SK-N-SH treated with all-trans-retinoic acid at 6 μM for 48 hours (cell line): ENCODE data around the gene NRF1.

ENCODE experiments used
- ATAC-seq: fragments of 200-7000 bp; cut with Tn5 transposase; 3 replicates; pipeline ENCODE4 v1.9.1; 2020; ENCODE audit warnings: mild to moderate bottlenecking, moderate library complexity
- ARNTL ChIP-seq: fragments of 450-650 bp; formaldehyde crosslinking; IDR thresholded peaks from 2 replicates; pipeline ENCODE4 v1.5.0; 2020; ENCODE audit warnings: low read depth, mild to moderate bottlenecking, moderate library complexity, borderline replicate concordance
- BACH2 ChIP-seq: fragments of 250-450 bp; sonication (Bioruptor Pico); IDR thresholded peaks from 2 replicates; pipeline ENCODE4 v1.9.0; 2021; ENCODE audit warnings: mild to moderate bottlenecking, borderline replicate concordance
- CSDC2 ChIP-seq: fragments of 250-450 bp; sonication (Bioruptor Pico); IDR thresholded peaks from 2 replicates; pipeline ENCODE4 v1.5.0; 2020; ENCODE audit warnings: mild to moderate bottlenecking, moderate library complexity
- GLIS3 ChIP-seq: fragments of 250-450 bp; sonication (Bioruptor Pico); IDR thresholded peaks from 2 replicates; pipeline ENCODE4 v1.5.0; 2020; ENCODE audit warnings: mild to moderate bottlenecking, moderate library complexity
- ISL1 ChIP-seq: fragments of 250-450 bp; sonication (Bioruptor Pico); IDR thresholded peaks from 2 replicates; pipeline ENCODE4 v2.1.2; 2022; ENCODE audit warnings: mild to moderate bottlenecking, moderate library complexity
- OSR1 ChIP-seq: fragments of 250-450 bp; sonication (Bioruptor Pico); IDR thresholded peaks from 2 replicates; pipeline ENCODE4 v1.8.0; 2022; ENCODE audit warnings: moderate library complexity, mild to moderate bottlenecking, inconsistent platforms
- RARB ChIP-seq: fragments of 250-450 bp; sonication (Bioruptor Pico); IDR thresholded peaks from 2 replicates; pipeline ENCODE4 v1.8.0; 2021; ENCODE audit warnings: mild to moderate bottlenecking, moderate library complexity
- SNAI2 ChIP-seq: fragments of 250-450 bp; sonication (Bioruptor Pico); IDR thresholded peaks from 2 replicates; pipeline ENCODE4 v1.5.0; 2020; ENCODE audit warnings: mild to moderate bottlenecking, moderate library complexity
- TCF4 ChIP-seq: fragments of 250-450 bp; sonication (Bioruptor Pico); IDR thresholded peaks from 2 replicates; pipeline ENCODE4 v1.8.0; 2021; ENCODE audit warnings: mild to moderate bottlenecking, moderate library complexity, borderline replicate concordance
- TOX ChIP-seq: fragments of 250-450 bp; sonication (Bioruptor Pico); IDR thresholded peaks from 2 replicates; pipeline ENCODE4 v1.8.0; 2021; ENCODE audit warnings: mild to moderate bottlenecking, moderate library complexity, borderline replicate concordance
- ZC3H10 ChIP-seq: fragments of 250-450 bp; sonication (Bioruptor Pico); IDR thresholded peaks from 2 replicates; pipeline ENCODE4 v1.5.1; 2021; ENCODE audit warnings: mild to moderate bottlenecking, moderate library complexity
- ZFP3 ChIP-seq: fragments of 250-450 bp; sonication (Bioruptor Pico); IDR thresholded peaks from 2 replicates; pipeline ENCODE4 v1.5.0; 2020; ENCODE audit warnings: mild to moderate bottlenecking, moderate library complexity
- ZFP30 ChIP-seq: fragments of 450-650 bp; formaldehyde crosslinking; IDR thresholded peaks from 2 replicates; pipeline ENCODE4 v1.5.0; 2022; ENCODE audit warnings: mild to moderate bottlenecking, moderate library complexity
- ZNF565 ChIP-seq: fragments of 450-650 bp; formaldehyde crosslinking; conservative IDR thresholded peaks from 2 replicates; pipeline ENCODE4 v1.5.0; 2020; ENCODE audit warnings: low read depth, mild to moderate bottlenecking, moderate library complexity
- ZNF8 ChIP-seq: fragments of 450-650 bp; formaldehyde crosslinking; IDR thresholded peaks from 2 replicates; pipeline ENCODE4 v1.5.0; 2020; ENCODE audit warnings: mild to moderate bottlenecking, moderate library complexity
- TF ChIP-seq, protein P1 (sequence below): fragments of 250-450 bp; sonication (Bioruptor Pico); IDR thresholded peaks from 2 replicates; pipeline ENCODE4 v1.8.0; 2021; ENCODE audit warnings: low read depth, mild to moderate bottlenecking, moderate library complexity, borderline replicate concordance
- TF ChIP-seq, protein P2 (sequence below): fragments of 250-450 bp; sonication (Bioruptor Pico); IDR thresholded peaks from 2 replicates; pipeline ENCODE4 v1.8.0; 2020; ENCODE audit warnings: mild to moderate bottlenecking, moderate library complexity, borderline replicate concordance
- TF ChIP-seq, protein P3 (sequence below): fragments of 250-450 bp; sonication (Bioruptor Pico); IDR thresholded peaks from 2 replicates; pipeline ENCODE4 v1.5.1; 2020; ENCODE audit warnings: low read depth, mild to moderate bottlenecking, moderate library complexity
- TF ChIP-seq, protein P4 (sequence below): fragments of 250-450 bp; sonication (Bioruptor Pico); IDR thresholded peaks from 2 replicates; pipeline ENCODE4 v1.5.1; 2021; ENCODE audit warnings: mild to moderate bottlenecking, moderate library complexity
- TF ChIP-seq, protein P5 (sequence below): fragments of 250-450 bp; sonication (Bioruptor Pico); IDR thresholded peaks from 2 replicates; pipeline ENCODE4 v1.5.0; 2020; ENCODE audit warnings: mild to moderate bottlenecking, moderate library complexity

NRF1 gene

DNA sequence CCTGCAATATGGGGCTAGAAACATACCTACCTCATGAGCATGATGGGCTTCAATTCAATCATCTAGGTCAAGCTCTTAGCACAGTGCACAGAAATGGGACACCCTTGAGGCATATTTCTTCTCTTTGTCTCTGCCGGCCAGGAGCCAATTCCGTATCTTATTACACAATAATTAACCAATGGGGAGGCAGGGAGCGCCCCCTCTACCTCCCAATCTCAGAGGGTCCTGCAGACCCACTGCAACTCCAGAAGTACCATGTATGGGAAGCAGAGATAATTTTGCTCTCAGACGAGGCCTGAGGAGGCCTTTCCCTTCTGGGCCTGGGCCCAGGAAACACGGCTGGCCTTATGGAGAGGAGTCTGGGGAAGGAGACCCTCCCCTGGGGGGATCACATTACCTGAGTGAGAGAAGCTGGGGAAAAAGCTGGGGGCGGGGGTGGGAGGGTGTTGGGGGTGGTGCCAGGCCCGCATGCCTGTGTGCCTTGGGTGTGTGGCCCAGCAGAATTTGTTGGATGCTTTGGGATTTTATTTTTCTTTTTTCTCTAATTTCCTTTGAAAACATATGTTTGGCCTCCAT is 185.8 kb downstream of the NRF1 start:
- no peak for ATAC-seq

DNA sequence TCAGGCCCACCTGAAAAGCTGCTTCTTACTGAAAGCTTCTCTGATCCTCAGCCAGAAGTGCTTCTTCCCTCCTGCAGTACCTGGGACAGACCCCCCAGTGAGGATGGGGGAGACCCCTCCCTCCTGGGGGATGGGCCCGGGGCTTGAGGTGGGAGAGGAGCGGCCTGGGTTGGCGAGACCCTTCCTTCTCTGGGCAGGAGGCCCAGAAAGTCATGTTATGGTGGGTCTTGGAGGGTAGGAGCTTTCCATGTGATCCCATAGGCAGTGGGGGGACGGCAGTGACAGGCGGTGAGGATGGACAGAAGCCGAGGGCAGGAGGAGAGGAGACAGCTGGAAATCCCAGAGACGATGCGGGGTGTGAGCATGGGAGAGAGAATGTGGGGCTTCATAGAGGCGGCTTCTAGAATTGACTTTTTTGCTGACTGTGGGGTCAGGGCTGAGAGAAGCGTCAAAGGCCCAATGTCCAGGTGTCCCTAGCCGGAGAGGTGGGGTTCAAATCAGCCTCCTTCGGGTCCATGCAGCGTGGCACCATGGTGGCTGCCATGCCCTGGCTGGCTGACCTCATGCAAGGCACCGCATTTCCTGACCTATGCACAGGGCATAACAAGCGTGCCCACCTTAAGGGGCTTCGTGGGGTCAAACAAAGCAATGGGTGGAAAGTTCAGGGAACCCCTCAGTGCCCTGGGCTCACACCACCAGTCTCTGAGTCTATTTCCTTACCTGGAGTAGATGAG is 187.3 kb downstream of the NRF1 start:
- TF ChIP-seq ZNF8 (CRISPR knock-in tag), result no peak
- no peak for TF ChIP-seq TOX
- TF ChIP-seq ISL1 (CRISPR knock-in tag), result no peak
- TF ChIP-seq, protein P1, sequence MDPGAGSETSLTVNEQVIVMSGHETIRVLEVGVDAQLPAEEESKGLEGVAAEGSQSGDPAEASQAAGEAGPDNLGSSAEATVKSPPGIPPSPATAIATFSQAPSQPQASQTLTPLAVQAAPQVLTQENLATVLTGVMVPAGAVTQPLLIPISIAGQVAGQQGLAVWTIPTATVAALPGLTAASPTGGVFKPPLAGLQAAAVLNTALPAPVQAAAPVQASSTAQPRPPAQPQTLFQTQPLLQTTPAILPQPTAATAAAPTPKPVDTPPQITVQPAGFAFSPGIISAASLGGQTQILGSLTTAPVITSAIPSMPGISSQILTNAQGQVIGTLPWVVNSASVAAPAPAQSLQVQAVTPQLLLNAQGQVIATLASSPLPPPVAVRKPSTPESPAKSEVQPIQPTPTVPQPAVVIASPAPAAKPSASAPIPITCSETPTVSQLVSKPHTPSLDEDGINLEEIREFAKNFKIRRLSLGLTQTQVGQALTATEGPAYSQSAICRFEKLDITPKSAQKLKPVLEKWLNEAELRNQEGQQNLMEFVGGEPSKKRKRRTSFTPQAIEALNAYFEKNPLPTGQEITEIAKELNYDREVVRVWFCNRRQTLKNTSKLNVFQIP (CRISPR knock-in tag), result no peak
- TF ChIP-seq, protein P2, sequence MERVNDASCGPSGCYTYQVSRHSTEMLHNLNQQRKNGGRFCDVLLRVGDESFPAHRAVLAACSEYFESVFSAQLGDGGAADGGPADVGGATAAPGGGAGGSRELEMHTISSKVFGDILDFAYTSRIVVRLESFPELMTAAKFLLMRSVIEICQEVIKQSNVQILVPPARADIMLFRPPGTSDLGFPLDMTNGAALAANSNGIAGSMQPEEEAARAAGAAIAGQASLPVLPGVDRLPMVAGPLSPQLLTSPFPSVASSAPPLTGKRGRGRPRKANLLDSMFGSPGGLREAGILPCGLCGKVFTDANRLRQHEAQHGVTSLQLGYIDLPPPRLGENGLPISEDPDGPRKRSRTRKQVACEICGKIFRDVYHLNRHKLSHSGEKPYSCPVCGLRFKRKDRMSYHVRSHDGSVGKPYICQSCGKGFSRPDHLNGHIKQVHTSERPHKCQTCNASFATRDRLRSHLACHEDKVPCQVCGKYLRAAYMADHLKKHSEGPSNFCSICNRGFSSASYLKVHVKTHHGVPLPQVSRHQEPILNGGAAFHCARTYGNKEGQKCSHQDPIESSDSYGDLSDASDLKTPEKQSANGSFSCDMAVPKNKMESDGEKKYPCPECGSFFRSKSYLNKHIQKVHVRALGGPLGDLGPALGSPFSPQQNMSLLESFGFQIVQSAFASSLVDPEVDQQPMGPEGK, result no peak
- TF ChIP-seq BACH2 (CRISPR knock-in tag), result no peak
- TF ChIP-seq, protein P3, sequence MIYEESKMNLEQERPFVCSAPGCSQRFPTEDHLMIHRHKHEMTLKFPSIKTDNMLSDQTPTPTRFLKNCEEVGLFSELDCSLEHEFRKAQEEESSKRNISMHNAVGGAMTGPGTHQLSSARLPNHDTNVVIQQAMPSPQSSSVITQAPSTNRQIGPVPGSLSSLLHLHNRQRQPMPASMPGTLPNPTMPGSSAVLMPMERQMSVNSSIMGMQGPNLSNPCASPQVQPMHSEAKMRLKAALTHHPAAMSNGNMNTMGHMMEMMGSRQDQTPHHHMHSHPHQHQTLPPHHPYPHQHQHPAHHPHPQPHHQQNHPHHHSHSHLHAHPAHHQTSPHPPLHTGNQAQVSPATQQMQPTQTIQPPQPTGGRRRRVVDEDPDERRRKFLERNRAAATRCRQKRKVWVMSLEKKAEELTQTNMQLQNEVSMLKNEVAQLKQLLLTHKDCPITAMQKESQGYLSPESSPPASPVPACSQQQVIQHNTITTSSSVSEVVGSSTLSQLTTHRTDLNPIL, result no peak
- TF ChIP-seq ZNF565 (CRISPR knock-in tag), result no peak
- no peak for TF ChIP-seq ZFP3 (CRISPR knock-in tag)
- no peak for TF ChIP-seq OSR1
- no peak for TF ChIP-seq ARNTL (CRISPR knock-in tag)
- no peak; the same call in 2 of the 3 replicates for ATAC-seq

More for the DNA sequence above, 185.8 kb downstream of the NRF1 start:
- no peak for TF ChIP-seq ISL1 (CRISPR knock-in tag)
- TF ChIP-seq, protein P4, sequence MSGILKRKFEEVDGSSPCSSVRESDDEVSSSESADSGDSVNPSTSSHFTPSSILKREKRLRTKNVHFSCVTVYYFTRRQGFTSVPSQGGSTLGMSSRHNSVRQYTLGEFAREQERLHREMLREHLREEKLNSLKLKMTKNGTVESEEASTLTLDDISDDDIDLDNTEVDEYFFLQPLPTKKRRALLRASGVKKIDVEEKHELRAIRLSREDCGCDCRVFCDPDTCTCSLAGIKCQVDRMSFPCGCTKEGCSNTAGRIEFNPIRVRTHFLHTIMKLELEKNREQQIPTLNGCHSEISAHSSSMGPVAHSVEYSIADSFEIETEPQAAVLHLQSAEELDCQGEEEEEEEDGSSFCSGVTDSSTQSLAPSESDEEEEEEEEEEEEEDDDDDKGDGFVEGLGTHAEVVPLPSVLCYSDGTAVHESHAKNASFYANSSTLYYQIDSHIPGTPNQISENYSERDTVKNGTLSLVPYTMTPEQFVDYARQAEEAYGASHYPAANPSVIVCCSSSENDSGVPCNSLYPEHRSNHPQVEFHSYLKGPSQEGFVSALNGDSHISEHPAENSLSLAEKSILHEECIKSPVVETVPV (CRISPR knock-in tag), result no peak
- TF ChIP-seq CSDC2 (CRISPR knock-in tag), result no peak
- TF ChIP-seq BACH2 (CRISPR knock-in tag), result no peak
- TF ChIP-seq ZNF565 (CRISPR knock-in tag), result no peak
- TF ChIP-seq GLIS3 (CRISPR knock-in tag), result no peak
- TF ChIP-seq RARB (CRISPR knock-in tag), result no peak
- TF ChIP-seq ZFP30 (CRISPR knock-in tag), result no peak
- TF ChIP-seq, protein P2, result no peak
- no peak for TF ChIP-seq ZC3H10

DNA sequence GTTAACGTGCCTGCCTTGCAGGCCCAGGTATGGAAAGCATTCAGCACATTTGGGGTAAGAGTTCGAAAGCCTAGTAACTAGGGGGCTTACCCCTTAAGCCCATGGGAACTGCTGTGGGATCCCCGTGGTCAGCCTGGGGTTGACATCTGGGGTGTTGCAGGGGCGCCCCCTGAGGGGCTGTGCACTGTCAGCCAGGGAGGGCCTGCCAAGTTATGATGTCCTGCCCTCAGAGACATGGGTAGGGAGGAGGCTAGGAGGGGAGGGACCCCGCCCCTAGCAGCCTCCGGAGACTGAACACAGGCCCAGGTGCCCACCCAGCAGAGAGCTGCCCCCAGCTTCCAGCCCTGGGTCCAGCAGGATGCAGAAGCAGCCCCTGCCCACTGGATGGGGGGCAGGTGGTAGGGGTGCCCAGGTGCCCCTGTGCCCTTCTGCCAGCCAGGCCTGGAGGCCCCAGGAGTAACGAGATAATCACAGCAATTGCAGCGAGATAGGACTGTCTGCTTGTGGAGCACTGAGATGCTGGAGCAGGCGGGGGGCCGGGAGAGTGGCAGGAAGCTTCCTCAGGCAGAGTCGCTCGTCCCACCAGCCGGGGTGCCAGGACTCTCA is 187.9 kb downstream of the NRF1 start:
- ATAC-seq, result peak; percentile 6; the same call in 2 of the 3 replicates
- TF ChIP-seq, protein P1 (CRISPR knock-in tag), result no peak
- TF ChIP-seq CSDC2 (CRISPR knock-in tag) (no peak), ARNTL (CRISPR knock-in tag) (no peak), ZFP3 (CRISPR knock-in tag) (no peak), RARB (CRISPR knock-in tag) (no peak), SNAI2 (CRISPR knock-in tag) (no peak), TCF4 (no peak), ZFP30 (CRISPR knock-in tag) (no peak)
- TF ChIP-seq, protein P4 (CRISPR knock-in tag), result no peak
- TF ChIP-seq, protein P5, sequence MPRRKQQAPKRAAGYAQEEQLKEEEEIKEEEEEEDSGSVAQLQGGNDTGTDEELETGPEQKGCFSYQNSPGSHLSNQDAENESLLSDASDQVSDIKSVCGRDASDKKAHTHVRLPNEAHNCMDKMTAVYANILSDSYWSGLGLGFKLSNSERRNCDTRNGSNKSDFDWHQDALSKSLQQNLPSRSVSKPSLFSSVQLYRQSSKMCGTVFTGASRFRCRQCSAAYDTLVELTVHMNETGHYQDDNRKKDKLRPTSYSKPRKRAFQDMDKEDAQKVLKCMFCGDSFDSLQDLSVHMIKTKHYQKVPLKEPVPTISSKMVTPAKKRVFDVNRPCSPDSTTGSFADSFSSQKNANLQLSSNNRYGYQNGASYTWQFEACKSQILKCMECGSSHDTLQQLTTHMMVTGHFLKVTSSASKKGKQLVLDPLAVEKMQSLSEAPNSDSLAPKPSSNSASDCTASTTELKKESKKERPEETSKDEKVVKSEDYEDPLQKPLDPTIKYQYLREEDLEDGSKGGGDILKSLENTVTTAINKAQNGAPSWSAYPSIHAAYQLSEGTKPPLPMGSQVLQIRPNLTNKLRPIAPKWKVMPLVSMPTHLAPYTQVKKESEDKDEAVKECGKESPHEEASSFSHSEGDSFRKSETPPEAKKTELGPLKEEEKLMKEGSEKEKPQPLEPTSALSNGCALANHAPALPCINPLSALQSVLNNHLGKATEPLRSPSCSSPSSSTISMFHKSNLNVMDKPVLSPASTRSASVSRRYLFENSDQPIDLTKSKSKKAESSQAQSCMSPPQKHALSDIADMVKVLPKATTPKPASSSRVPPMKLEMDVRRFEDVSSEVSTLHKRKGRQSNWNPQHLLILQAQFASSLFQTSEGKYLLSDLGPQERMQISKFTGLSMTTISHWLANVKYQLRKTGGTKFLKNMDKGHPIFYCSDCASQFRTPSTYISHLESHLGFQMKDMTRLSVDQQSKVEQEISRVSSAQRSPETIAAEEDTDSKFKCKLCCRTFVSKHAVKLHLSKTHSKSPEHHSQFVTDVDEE (CRISPR knock-in tag), result no peak
